Measurements from ENCODE around the gene NSDHL. TPM values are rescaled to one million over a fixed set of nuclear protein-coding genes. Genes with fewer than 3 reads are reported as not detected.
"Not testable (repeated sequence)": the region's sequence is repeated elsewhere in the genome, so short reads cannot be mapped to it uniquely, and the experiment has no call there.

The NSDHL gene
- polyA plus RNA-seq, 1 donor: 19.7 TPM

DNA sequence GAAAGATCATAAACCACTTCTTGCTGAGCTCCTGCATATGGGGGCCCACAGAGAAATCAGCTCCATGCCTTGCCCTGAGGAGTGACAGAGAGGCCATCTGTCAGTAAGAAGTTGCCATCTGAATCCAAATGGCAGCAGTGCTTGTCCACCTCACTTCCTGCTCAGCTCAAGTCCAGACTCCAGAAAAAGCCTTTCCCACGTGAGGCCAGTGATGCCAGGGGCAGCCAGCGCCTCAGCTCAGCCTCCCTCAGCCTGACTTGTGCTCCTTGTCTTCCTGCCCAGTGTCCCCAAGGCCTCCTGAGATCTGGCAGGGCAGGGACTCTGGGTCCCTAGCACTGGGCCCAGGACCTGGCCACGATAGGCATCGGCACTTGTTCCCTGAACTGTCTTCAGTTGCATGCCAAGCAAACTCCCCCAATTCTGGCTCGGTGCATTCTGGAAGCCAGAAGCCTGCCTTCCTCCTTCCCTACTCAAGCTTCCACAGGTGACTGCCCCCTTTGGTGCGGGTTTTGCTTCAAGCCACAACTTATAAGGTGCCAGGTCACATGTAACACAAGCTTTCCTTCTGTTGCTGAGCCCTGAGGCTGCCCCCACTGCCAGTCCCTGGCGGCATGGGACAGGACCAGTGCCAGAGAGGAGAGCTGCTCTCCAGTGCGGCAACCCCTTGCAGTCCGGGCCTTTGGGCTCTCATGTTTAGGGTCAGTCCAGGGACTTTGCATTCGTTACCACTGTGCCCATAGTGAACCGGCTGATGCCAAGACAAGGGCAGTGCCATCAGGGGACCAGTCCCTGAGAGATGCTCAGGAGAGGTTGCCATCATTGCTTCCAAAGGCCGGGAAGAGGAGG lies 69.2 kb downstream of the NSDHL start:
- H3K4me1 ChIP-seq (ENCODE audit: control insufficient read depth, insufficient read depth, low read length): no peaks in the 10 kb centered on the region
- no peak overlapping the region for H3K27ac ChIP-seq (ENCODE audit: low read length)
- H3K9me3 ChIP-seq (ENCODE audit: control insufficient read depth, low read depth, low read length): no peaks in the 10 kb centered on the region
- DNase-seq: no peak
- no peaks in the 10 kb centered on the region for H3K27me3 ChIP-seq (ENCODE audit: control insufficient read depth, insufficient read depth, low read length)
- no peaks in the 10 kb centered on the region for H3K36me3 ChIP-seq (ENCODE audit: control insufficient read depth, insufficient read depth, low read length)
- WGBS (ENCODE audit: insufficient coverage, low lambda C conversion rate): no CpG with 5 or more reads among the region's 12 CpGs
- no peak overlapping the region for H3K4me3 ChIP-seq (ENCODE audit: low read length)

DNA sequence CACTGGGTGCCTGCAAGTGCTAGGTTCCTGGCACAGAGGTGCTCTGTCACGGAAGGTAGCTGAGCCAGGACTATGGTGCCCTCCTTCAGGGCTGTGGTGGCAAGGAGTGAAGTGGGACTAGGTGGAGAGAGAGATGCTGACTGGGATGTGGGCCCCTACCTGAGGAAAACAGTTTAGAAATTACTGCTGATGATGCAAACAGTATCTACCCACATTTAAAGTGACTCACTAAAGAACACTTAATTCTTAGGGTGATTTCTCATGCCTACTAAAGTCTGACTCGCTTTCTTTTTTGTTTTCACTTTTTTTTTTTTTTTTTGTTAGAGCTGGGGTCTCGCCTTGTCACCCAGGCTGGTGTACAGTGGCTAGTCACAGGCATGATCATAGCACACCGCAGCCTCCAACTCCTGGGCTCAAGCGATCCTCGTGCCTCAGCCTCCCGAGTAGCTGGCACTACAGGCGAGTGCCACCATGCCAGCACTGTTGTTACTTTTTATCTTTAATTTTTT lies 70.1 kb downstream of the NSDHL start:
- Histone ChIP-seq H3K4me3 (ENCODE audit: low read length) (no peak overlapping the region), H3K4me1 (ENCODE audit: control insufficient read depth, insufficient read depth, low read length) (no peaks in the 10 kb centered on the region), H3K9me3 (ENCODE audit: control insufficient read depth, low read depth, low read length) (no peaks in the 10 kb centered on the region), H3K27ac (ENCODE audit: low read length) (no peak overlapping the region), H3K36me3 (ENCODE audit: control insufficient read depth, insufficient read depth, low read length) (no peaks in the 10 kb centered on the region), H3K27me3 (ENCODE audit: control insufficient read depth, insufficient read depth, low read length) (no peaks in the 10 kb centered on the region)
- WGBS (ENCODE audit: insufficient coverage, low lambda C conversion rate): no CpG with 5 or more reads among the region's 8 CpGs
- no peak for DNase-seq

DNA sequence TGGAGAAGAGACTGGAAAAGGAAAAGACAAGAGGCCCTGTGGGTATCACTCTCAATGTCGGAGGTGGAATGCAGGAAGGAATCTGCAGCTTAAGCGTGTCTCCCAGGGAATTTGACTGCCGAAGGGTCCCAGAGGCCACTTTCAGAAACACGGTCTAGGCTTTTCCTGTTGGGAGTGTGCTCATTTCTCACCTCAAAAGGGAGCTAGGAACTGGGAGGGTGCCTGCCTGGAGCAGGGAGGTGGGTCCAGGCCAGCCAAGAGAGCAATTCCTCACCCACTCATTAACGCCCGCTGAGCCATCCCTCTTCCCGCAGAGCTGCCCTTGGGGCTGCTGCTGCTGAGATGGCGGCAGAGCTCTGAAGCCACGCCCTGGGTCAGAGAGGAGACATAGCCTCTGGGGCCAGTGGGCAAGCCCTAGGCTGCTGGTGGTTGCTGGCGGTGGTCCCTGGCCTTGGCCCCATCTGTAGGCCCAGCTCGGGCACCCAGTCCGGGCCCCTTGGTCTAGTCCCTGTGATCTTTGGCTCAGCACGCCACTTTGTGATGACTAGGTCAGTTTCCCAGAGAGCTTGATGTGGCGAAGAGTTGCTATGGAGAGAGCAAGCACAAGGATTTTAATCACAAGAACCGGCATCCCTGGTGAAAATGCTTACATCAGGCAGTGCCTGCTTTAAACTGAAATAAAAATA lies 71.1 kb downstream of the NSDHL start:
- H3K4me3 ChIP-seq (ENCODE audit: low read length): no peak overlapping the region
- no peak overlapping the region for H3K27ac ChIP-seq (ENCODE audit: low read length)
- no peaks in the 10 kb centered on the region for H3K27me3 ChIP-seq (ENCODE audit: control insufficient read depth, insufficient read depth, low read length)
- DNase-seq: no peak
- WGBS (ENCODE audit: insufficient coverage, low lambda C conversion rate): no CpG with 5 or more reads among the region's 15 CpGs
- H3K4me1 ChIP-seq (ENCODE audit: control insufficient read depth, insufficient read depth, low read length): no peaks in the 10 kb centered on the region
- no peaks in the 10 kb centered on the region for H3K9me3 ChIP-seq (ENCODE audit: control insufficient read depth, low read depth, low read length)
- no peaks in the 10 kb centered on the region for H3K36me3 ChIP-seq (ENCODE audit: control insufficient read depth, insufficient read depth, low read length)

DNA sequence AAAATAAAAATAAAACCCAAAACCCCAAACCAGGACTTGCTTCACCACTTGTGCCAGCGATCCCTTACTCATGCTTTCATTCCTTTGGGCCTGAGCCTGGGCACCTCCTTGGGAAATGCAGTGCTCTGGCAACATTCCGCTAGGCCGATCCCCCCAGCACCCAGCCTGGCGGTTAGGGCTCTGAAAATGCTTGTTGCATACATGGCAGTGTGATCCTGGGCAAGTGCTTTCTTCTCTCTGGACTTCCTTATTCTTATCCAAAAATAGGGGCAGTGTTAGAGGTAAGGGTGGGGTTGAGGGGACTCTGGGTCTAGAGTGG lies 71.6 kb downstream of the NSDHL start:
- no peaks in the 10 kb centered on the region for H3K36me3 ChIP-seq (ENCODE audit: control insufficient read depth, insufficient read depth, low read length)
- no peak overlapping the region for H3K4me3 ChIP-seq (ENCODE audit: low read length)
- H3K27ac ChIP-seq (ENCODE audit: low read length): no peak overlapping the region
- no peaks in the 10 kb centered on the region for H3K9me3 ChIP-seq (ENCODE audit: control insufficient read depth, low read depth, low read length)
- no CpG with 5 or more reads among the region's 4 CpGs for WGBS (ENCODE audit: insufficient coverage, low lambda C conversion rate)
- H3K4me1 ChIP-seq (ENCODE audit: control insufficient read depth, insufficient read depth, low read length): no peaks in the 10 kb centered on the region
- H3K27me3 ChIP-seq (ENCODE audit: control insufficient read depth, insufficient read depth, low read length): no peaks in the 10 kb centered on the region
- DNase-seq: no peak

DNA sequence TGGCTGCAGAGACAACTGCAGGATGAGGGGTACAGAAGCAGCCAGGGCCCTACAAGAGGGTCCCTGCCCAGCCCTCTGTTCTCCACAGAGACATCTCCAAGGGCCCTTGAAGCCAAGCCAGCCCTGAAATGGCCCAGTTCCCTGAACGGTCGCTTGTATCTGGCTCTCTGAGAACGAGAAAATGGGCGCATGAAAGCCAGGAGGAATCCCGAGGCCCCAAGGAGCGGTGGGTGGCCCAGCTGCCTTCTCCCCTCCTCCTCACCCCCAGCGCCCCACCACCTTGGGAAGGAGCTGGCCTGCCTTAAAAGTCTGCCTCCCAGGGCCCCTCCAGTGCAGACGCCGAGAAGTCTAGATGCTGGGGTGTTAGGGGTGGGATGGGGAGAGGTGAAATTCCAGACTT lies 72.7 kb downstream of the NSDHL start:
- Histone ChIP-seq H3K36me3 (ENCODE audit: control insufficient read depth, insufficient read depth, low read length) (no peaks in the 10 kb centered on the region), H3K27ac (ENCODE audit: low read length) (no peak overlapping the region), H3K27me3 (ENCODE audit: control insufficient read depth, insufficient read depth, low read length) (no peaks in the 10 kb centered on the region), H3K4me1 (ENCODE audit: control insufficient read depth, insufficient read depth, low read length) (no peaks in the 10 kb centered on the region), H3K9me3 (ENCODE audit: control insufficient read depth, low read depth, low read length) (no peaks in the 10 kb centered on the region), H3K4me3 (ENCODE audit: low read length) (no peak overlapping the region)
- DNase-seq: no peak
- no CpG with 5 or more reads among the region's 9 CpGs for WGBS (ENCODE audit: insufficient coverage, low lambda C conversion rate)

DNA sequence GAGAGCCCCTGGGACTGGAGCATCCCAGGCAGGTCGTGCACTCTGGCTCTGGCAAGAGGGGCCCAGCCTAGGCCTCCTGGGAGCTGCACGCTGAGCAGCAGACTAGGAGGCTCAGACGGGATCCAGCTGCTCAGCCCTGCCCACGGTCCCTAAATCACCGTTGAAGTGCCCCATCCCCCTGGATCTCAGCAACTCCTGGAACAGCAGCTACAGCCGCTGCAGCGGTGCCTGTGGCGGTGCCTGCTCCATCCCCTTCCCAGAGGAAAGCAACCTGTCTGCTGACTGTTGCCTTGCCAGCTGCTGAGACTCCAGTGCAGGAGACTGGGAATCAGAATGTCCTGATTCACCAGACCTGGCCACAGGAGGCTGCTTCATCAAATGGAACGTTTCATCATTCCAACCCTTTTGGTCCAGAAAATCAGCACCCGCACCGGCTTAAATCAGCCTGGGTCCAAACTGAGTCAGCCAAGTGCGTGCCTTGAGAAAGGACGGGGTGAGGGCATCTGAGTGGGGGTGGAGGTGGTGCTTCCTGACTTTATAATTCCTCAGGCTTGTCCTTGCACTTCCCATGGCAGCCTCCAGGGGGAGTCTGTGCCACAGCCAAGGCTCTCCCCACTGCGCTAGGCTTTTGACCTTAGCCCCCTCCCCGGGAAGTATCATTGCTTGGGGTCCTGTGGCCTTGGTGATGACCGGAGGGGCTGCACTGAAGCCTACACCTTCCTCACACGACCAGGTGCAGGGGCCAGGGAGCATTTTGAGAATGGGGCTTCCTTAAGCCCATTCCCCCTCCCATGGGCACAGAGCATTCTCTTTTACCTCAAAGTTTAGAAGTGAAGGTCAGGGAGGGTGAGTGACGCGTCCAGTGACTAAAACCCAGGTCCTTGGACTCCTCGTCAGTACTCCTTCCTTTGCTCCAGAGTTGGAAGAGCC lies 73.6 kb downstream of the NSDHL start:
- H3K27ac ChIP-seq (ENCODE audit: low read length): no peak overlapping the region
- no peaks in the 10 kb centered on the region for H3K9me3 ChIP-seq (ENCODE audit: control insufficient read depth, low read depth, low read length)
- DNase-seq: no peak
- no peaks in the 10 kb centered on the region for H3K36me3 ChIP-seq (ENCODE audit: control insufficient read depth, insufficient read depth, low read length)
- H3K4me3 ChIP-seq (ENCODE audit: low read length): no peak overlapping the region
- WGBS (ENCODE audit: insufficient coverage, low lambda C conversion rate): no CpG with 5 or more reads among the region's 20 CpGs
- no peaks in the 10 kb centered on the region for H3K4me1 ChIP-seq (ENCODE audit: control insufficient read depth, insufficient read depth, low read length)
- H3K27me3 ChIP-seq (ENCODE audit: control insufficient read depth, insufficient read depth, low read length): no peaks in the 10 kb centered on the region

DNA sequence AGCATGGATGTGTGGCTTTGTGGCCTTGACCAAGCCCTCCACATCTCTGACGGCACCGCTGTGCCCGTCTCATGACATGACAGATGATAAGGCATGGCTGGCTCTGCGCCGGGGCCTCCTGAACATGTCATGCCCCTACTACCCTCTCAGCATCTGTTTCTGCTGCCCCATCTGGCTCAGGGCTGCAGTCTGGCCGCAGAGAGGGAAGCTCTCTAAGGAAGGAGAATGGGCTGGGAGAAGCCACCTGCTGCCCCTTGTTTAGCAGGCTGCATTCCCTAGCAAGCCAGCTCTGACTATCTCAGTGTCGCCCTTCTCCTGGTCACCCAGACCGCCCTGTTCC lies 74.2 kb downstream of the NSDHL start:
- WGBS (ENCODE audit: insufficient coverage, low lambda C conversion rate): no CpG with 5 or more reads among the region's 8 CpGs
- no peaks in the 10 kb centered on the region for H3K36me3 ChIP-seq (ENCODE audit: control insufficient read depth, insufficient read depth, low read length)

DNA sequence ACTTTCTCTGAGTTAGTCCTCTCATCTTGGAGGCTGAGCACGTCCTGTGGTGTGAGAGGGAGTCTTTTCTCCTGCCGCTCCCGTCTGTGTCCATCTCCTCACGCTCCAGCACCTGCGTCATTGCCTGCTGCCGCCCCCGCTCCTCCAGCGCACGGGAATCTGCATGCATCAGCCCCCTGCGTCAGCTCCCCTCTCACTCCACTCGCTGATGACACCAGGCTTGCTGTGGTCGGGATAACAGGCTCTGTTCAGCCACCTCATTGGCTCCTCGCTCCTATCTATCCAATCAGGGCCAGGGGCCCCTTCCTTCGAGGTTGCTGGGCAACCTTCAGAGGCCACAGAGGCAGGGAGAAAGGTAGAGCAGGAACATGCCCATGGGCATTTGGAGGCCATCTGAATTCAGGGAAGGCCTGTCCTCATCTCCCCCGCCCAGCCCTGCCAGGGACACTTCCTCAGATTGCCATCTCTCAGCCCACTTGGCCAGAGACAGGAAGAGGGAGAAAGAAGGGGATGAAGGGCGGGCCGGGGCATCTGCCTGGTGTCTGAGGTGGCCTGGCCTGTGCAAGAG lies 76.3 kb downstream of the NSDHL start:
- Histone ChIP-seq H3K36me3 (ENCODE audit: control insufficient read depth, insufficient read depth, low read length) (no peaks in the 10 kb centered on the region), H3K4me3 (ENCODE audit: low read length) (no peak overlapping the region), H3K27me3 (ENCODE audit: control insufficient read depth, insufficient read depth, low read length) (no peaks in the 10 kb centered on the region), H3K9me3 (ENCODE audit: control insufficient read depth, low read depth, low read length) (no peaks in the 10 kb centered on the region), H3K27ac (ENCODE audit: low read length) (no peak overlapping the region), H3K4me1 (ENCODE audit: control insufficient read depth, insufficient read depth, low read length) (no peaks in the 10 kb centered on the region)
- DNase-seq: peak in 1 of 2 donors; percentile 24
- no CpG with 5 or more reads among the region's 17 CpGs for WGBS (ENCODE audit: insufficient coverage, low lambda C conversion rate)

More for the DNA sequence above, 74.2 kb downstream of the NSDHL start:
- Histone ChIP-seq H3K9me3 (ENCODE audit: control insufficient read depth, low read depth, low read length) (no peaks in the 10 kb centered on the region), H3K4me1 (ENCODE audit: control insufficient read depth, insufficient read depth, low read length) (no peaks in the 10 kb centered on the region), H3K4me3 (ENCODE audit: low read length) (no peak overlapping the region), H3K27me3 (ENCODE audit: control insufficient read depth, insufficient read depth, low read length) (no peaks in the 10 kb centered on the region), H3K27ac (ENCODE audit: low read length) (no peak overlapping the region)
- no peak for DNase-seq

DNA sequence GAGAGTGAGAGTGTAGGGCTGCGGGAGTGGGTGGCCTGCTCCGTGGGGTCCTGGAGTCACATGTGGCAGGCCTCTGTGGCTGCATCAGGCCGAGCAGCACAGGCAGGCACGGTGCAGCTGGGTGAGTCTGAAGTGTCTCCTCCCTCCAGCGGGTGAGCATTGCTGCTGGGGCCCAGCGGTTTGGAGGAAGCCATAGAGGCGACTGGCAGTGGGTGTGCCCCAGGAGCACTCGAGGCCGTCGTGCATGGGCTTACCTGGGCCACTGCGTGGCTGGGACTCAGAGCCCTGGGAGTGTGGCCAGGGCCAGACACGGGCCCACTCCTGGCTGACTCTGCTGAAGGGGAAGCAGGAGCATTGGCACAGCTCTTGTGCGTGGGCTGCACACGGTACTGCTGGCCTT lies 77.6 kb downstream of the NSDHL start:
- no CpG with 5 or more reads among the region's 14 CpGs for WGBS (ENCODE audit: insufficient coverage, low lambda C conversion rate)
- H3K36me3 ChIP-seq (ENCODE audit: control insufficient read depth, insufficient read depth, low read length): no peaks in the 10 kb centered on the region
- H3K4me3 ChIP-seq (ENCODE audit: low read length): no peak overlapping the region
- no peak overlapping the region for H3K27ac ChIP-seq (ENCODE audit: low read length)
- no peak for DNase-seq
- no peaks in the 10 kb centered on the region for H3K4me1 ChIP-seq (ENCODE audit: control insufficient read depth, insufficient read depth, low read length)
- H3K27me3 ChIP-seq (ENCODE audit: control insufficient read depth, insufficient read depth, low read length): no peaks in the 10 kb centered on the region
- no peaks in the 10 kb centered on the region for H3K9me3 ChIP-seq (ENCODE audit: control insufficient read depth, low read depth, low read length)

DNA sequence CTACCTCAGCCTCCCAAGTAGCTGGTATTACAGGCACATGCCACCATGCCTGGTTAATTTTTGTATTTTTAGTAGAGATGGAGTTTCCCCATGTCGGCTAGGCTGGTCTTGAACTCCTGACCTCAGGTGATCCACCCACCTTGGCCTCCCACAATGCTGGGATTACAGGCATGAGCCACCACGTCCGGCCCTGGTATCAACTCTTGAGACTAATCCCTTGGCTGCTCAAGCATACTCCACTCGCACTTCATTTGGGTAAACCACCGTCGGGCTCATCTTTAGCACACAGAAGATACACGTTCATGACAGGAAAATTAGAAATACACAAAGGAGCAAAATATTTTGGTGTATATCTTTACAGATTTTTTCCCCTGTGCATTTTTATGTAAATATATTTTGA lies 79.2 kb downstream of the NSDHL start:
- not testable (repeated sequence) for H3K36me3 ChIP-seq (ENCODE audit: control insufficient read depth, insufficient read depth, low read length); H3K27me3 ChIP-seq (ENCODE audit: control insufficient read depth, insufficient read depth, low read length); H3K4me1 ChIP-seq (ENCODE audit: control insufficient read depth, insufficient read depth, low read length); DNase-seq; H3K27ac ChIP-seq (ENCODE audit: low read length); H3K4me3 ChIP-seq (ENCODE audit: low read length); H3K9me3 ChIP-seq (ENCODE audit: control insufficient read depth, low read depth, low read length)
- WGBS (ENCODE audit: insufficient coverage, low lambda C conversion rate): no CpG with 5 or more reads among the region's 7 CpGs

Measured in large intestine (tissue), 3 donors.